HepG2 (cell line): ENCODE data around the gene DMRTC1B. TPM values are rescaled to one million over a fixed set of nuclear protein-coding genes. Genes with fewer than 3 reads are reported as not detected.
"Not testable (repeated sequence)": the region's sequence is repeated elsewhere in the genome, so short reads cannot be mapped to it uniquely, and the experiment has no call there.

ENCODE experiments used
- ATAC-seq: fragments of 200-7000 bp; cut with Tn5 transposase; 3 replicates; pipeline ENCODE4 v1.9.1; 2020; ENCODE audit warnings: mild to moderate bottlenecking, moderate library complexity
- BruUV-seq: library from RNA; stranded (reverse); fragments of 400-500 nt; replicated peaks from 2 replicates; lab custom pipeline; 2021; lab: Mats Ljungman, UMichigan
- CTCF ChIA-PET: fragments of 300-600 bp; formaldehyde crosslinking; extraction: SDS; loops from one replicate; lab custom pipeline; 2021; ENCODE audit warnings: low total read pairs, inconsistent platforms, low intra/inter-chr PET ratio; lab: Yijun Ruan, JAX
- POLR2A ChIA-PET: fragments of 350-600 bp; sonication (Branson Sonifier 250); formaldehyde crosslinking; loops from one replicate; lab custom pipeline; 2020; ENCODE audit warnings: antibody characterized with exemption, inconsistent platforms; lab: Yijun Ruan, JAX
- DNase-seq: peaks from one replicate; pipeline ENCODE4 v3.0.0-alpha.2; 2015; ENCODE audit warnings: low spot score
- FAIRE-seq: peaks from 3 replicates; lab custom pipeline; 2011; peaks lifted over from hg19 to GRCh38; lab: Jason Lieb, UNC
- H2AFZ ChIP-seq: one replicate; pipeline ENCODE4 v1.6.1; 2011; ENCODE audit warnings: low read length, inconsistent platforms
- H3K27ac ChIP-seq: fragments of 300-600 bp; 3 replicates; pipeline ENCODE4 v1.8.0; 2011; ENCODE audit warnings: mixed run types, mild to moderate bottlenecking, mixed read lengths, low read length, inconsistent platforms; ENCODE audit not compliant: insufficient read depth; ENCODE audit errors: extremely low read length
- H3K27me3 ChIP-seq, 2 experiments: fragments of 200-600 bp in 1 of 2; 2 replicates in 1 of 2; 3 replicates in 1 of 2; pipeline versions ENCODE4 v1.6.0 to v1.8.0; 2011; ENCODE audit warnings: low read length in 2 of 2, mild to moderate bottlenecking in 2 of 2, moderate library complexity in 2 of 2, inconsistent platforms in 1 of 2; ENCODE audit not compliant: insufficient read depth in 2 of 2, control insufficient read depth in 1 of 2
- H3K36me3 ChIP-seq, 2 experiments: fragments of 200-600 bp in 1 of 2; replicated peaks in 1 of 2; 2 replicates in 1 of 2; 3 replicates in 1 of 2; pipeline versions ENCODE4 v1.5.1 to v1.8.0; 2011; ENCODE audit warnings: low read length in 2 of 2, inconsistent platforms in 1 of 2; ENCODE audit not compliant: insufficient read depth in 2 of 2, control insufficient read depth in 1 of 2
- H3K4me1 ChIP-seq: 2 replicates; pipeline ENCODE4 v1.5.1; 2012; ENCODE audit warnings: low read length, inconsistent platforms; ENCODE audit not compliant: insufficient read depth
- H3K4me2 ChIP-seq: 2 replicates; pipeline ENCODE4 v1.6.0; 2011; ENCODE audit warnings: low read depth, low read length, inconsistent platforms
- H3K4me3 ChIP-seq, 3 experiments: fragments of 200-600 bp in 1 of 3; sonication (generic), shearing (Covaris generic) in 1 of 3; replicated peaks in 1 of 3; 2 replicates each; pipeline ENCODE4 v1.5.1; 2011 to 2016; ENCODE audit warnings: low read length in 3 of 3, inconsistent platforms in 2 of 3, low read depth in 2 of 3, mild to moderate bottlenecking in 2 of 3, control low read depth in 1 of 3, mixed read lengths in 1 of 3; ENCODE audit not compliant: insufficient read depth in 1 of 3
- H3K79me2 ChIP-seq: one replicate; pipeline ENCODE4 v1.6.1; 2011; ENCODE audit warnings: low read length, inconsistent platforms; ENCODE audit not compliant: insufficient read depth
- H3K9ac ChIP-seq: 2 replicates; pipeline ENCODE4 v1.6.0; 2011; ENCODE audit warnings: mild to moderate bottlenecking, low read depth, low read length, inconsistent platforms; ENCODE audit not compliant: insufficient read depth
- H3K9me3 ChIP-seq: 2 replicates; pipeline ENCODE4 v1.5.1; 2012; ENCODE audit warnings: mild to moderate bottlenecking, low read length
- H4K20me1 ChIP-seq: 2 replicates; pipeline ENCODE4 v1.6.0; 2011; ENCODE audit warnings: inconsistent platforms, mild to moderate bottlenecking, low read length, moderate library complexity; ENCODE audit not compliant: insufficient read depth
- AKAP8 ChIP-seq: sonication (generic); formaldehyde crosslinking; IDR thresholded peaks from 2 replicates; pipeline ENCODE4 v1.5.1; 2020; ENCODE audit warnings: mild to moderate bottlenecking, missing genetic modification reagents
- CHD4 ChIP-seq: fragments of 200-600 bp; sonication (generic); IDR thresholded peaks from 2 replicates; pipeline ENCODE4 v1.7.0; 2017; ENCODE audit warnings: mild to moderate bottlenecking, low read length, borderline replicate concordance
- ETV5 ChIP-seq: IDR thresholded peaks from 2 replicates; pipeline ENCODE4 v1.6.1; 2018; ENCODE audit warnings: missing biosample characterization, missing genetic modification reagents, inconsistent platforms, borderline replicate concordance
- FUBP1 ChIP-seq: sonication (generic); formaldehyde crosslinking; IDR thresholded peaks from 2 replicates; pipeline ENCODE4 v1.5.1; 2020; ENCODE audit warnings: missing genetic modification reagents, mild to moderate bottlenecking, borderline replicate concordance
- MLLT10 ChIP-seq: sonication (generic); formaldehyde crosslinking; IDR thresholded peaks from 2 replicates; pipeline ENCODE4 v1.4.0; 2020; ENCODE audit warnings: missing genetic modification reagents
- NR1H2 ChIP-seq: sonication (generic); formaldehyde crosslinking; IDR thresholded peaks from 2 replicates; pipeline ENCODE4 v1.8.1; 2022; ENCODE audit warnings: low read depth, missing genetic modification reagents, borderline replicate concordance
- RELA ChIP-seq: sonication (generic); formaldehyde crosslinking; IDR thresholded peaks from 2 replicates; pipeline ENCODE4 v1.4.0; 2020; ENCODE audit warnings: missing genetic modification reagents
- RXRA ChIP-seq: sonication (generic); formaldehyde crosslinking; IDR thresholded peaks from 2 replicates; pipeline ENCODE4 v1.5.1; 2020; ENCODE audit warnings: missing genetic modification reagents
- SCMH1 ChIP-seq: sonication (generic); formaldehyde crosslinking; IDR thresholded peaks from 2 replicates; pipeline ENCODE4 v1.9.0; 2021; ENCODE audit warnings: missing genetic modification reagents, mild to moderate bottlenecking, borderline replicate concordance
- SMYD3 ChIP-seq: sonication (generic); formaldehyde crosslinking; IDR thresholded peaks from 2 replicates; pipeline ENCODE4 v1.8.1; 2023; ENCODE audit warnings: mild to moderate bottlenecking, missing genetic modification reagents
- SOX6 ChIP-seq, 2 experiments: fragments of 450-650 bp in 1 of 2; sonication (generic) in 1 of 2; formaldehyde crosslinking in 1 of 2; IDR thresholded peaks; 2 replicates each; pipeline versions ENCODE4 v1.4.0 to v1.6.1; 2017 to 2020; ENCODE audit warnings: antibody characterized with exemption in 1 of 2, mild to moderate bottlenecking in 1 of 2, missing genetic modification reagents in 1 of 2
- TBX2 ChIP-seq: sonication (generic); formaldehyde crosslinking; IDR thresholded peaks from 2 replicates; pipeline ENCODE4 v1.5.0; 2020; ENCODE audit warnings: missing genetic modification reagents, mild to moderate bottlenecking, borderline replicate concordance
- ZNF264 ChIP-seq: sonication (generic); formaldehyde crosslinking; IDR thresholded peaks from 2 replicates; pipeline ENCODE4 v1.4.0; 2020; ENCODE audit warnings: missing genetic modification reagents
- ZNF337 ChIP-seq: sonication (generic); formaldehyde crosslinking; IDR thresholded peaks from 2 replicates; pipeline ENCODE4 v1.5.1; 2020; ENCODE audit warnings: missing genetic modification reagents, low read depth, mild to moderate bottlenecking, borderline replicate concordance
- ZNF562 ChIP-seq: sonication (generic); formaldehyde crosslinking; IDR thresholded peaks from 2 replicates; pipeline ENCODE4 v1.8.0; 2022; ENCODE audit warnings: missing genetic modification reagents, borderline replicate concordance
- ZNF839 ChIP-seq: sonication (generic); formaldehyde crosslinking; IDR thresholded peaks from 2 replicates; pipeline ENCODE4 v1.4.0; 2020; ENCODE audit warnings: missing genetic modification reagents, mild to moderate bottlenecking, borderline replicate concordance
- WGBS: methylation state at CpG from one replicate; pipeline ENCODE4 v1.1.6; 2017; ENCODE audit warnings: low lambda C conversion rate; 5-methylcytosine and 5-hydroxymethylcytosine counted together
- in situ Hi-C: cut with HindIII; loops from 2 replicates; pipeline ENCODE4 v1.10.0; 2017; ENCODE audit warnings: low pct_unique_long_range_greater_than_20kb; ENCODE audit not compliant: extremely low pct_ligation_motif_present
- intact Hi-C: fragments of 100-400 bp; cut with micrococcal nuclease; formaldehyde crosslinking; loops from one replicate; pipeline ENCODE4 v1.10.0; 2022; ENCODE audit not compliant: unreplicated experiment
- polyA plus RNA-seq, 8 experiments: library from polyadenylated mRNA; depleted of rRNA in 3 of 8; stranded (reverse) in 7 of 8; unstranded in 1 of 8; fragments of >200 nt; fragmentation: Illumina TruSeq in 4 of 8; extraction: Trizol in 4 of 8; gene quantifications; 2 replicates each; pipeline versions ENCODE4 v1.2.1 to v1.2.3, GENCODE V29; 2011 to 2016; ENCODE audit warnings: low read depth in 4 of 8, missing spikeins in 1 of 8, mixed read lengths in 1 of 8; ENCODE audit not compliant: insufficient read depth in 1 of 8
- total RNA-seq, 5 experiments: library from RNA; depleted of rRNA; stranded (reverse); fragments of >200 nt; fragmentation: Illumina TruSeq; extraction: Trizol; gene quantifications; 2 replicates each; pipeline ENCODE4 v1.2.3, GENCODE V29; 2016; ENCODE audit warnings: low read depth in 1 of 5

DMRTC1B gene
- total and polyA plus RNA-seq, 2 of the 13 experiments (the other 11 are each of a cell fraction or from before 2014, with no cell fraction given) = not detected

- H3K4me2 ChIP-seq, H3K4me1 ChIP-seq, CTCF ChIA-PET, H3K4me3 ChIP-seq, in situ Hi-C loops, H3K9ac ChIP-seq, DNase-seq, intact Hi-C loops, H3K27me3 ChIP-seq, H2AFZ ChIP-seq, H3K27ac ChIP-seq, H4K20me1 ChIP-seq, H3K9me3 ChIP-seq, FAIRE-seq, H3K36me3 ChIP-seq, BruUV-seq, POLR2A ChIA-PET, H3K79me2 ChIP-seq, ATAC-seq: not testable (repeated sequence)
- 0% methylated on average over 8 of the region's 8 CpGs for WGBS
Observed at GRCh38 chrX:72733636-72734035, 43.1 kb upstream of the DMRTC1B start.

GRCh38 chrX:72735561-72735960, 41.1 kb upstream of the DMRTC1B start:
- H3K4me1 ChIP-seq = no peaks in the 10 kb centered on the region
- H3K9ac ChIP-seq = no peak overlapping the region
- no peaks in the 10 kb centered on the region for H3K36me3 ChIP-seq
- intact Hi-C loops (no loop called here), in situ Hi-C loops (no loop called here)
- DNase-seq = no peak
- H3K27me3 ChIP-seq = no peaks in the 10 kb centered on the region
- no peak overlapping the region for H2AFZ ChIP-seq
- TF ChIP-seq MLLT10 (CRISPR knock-in tag) = no peak
- no peak for TF ChIP-seq SMYD3 (CRISPR knock-in tag)
- no peak for TF ChIP-seq RELA (CRISPR knock-in tag)
- no peak for TF ChIP-seq SOX6 (IDR thresholded peaks at IDR 0.05)
- TF ChIP-seq SOX6 (CRISPR knock-in tag; IDR thresholded peaks at IDR 0.05) = no peak
- no peak for TF ChIP-seq ZNF264
- no peak for TF ChIP-seq SCMH1 (CRISPR knock-in tag)
- TF ChIP-seq CHD4 = no peak
- TF ChIP-seq TBX2 = no peak
- no peak for TF ChIP-seq ZNF562 (CRISPR knock-in tag)
- TF ChIP-seq ZNF839 (CRISPR knock-in tag) = no peak
- TF ChIP-seq ZNF337 = no peak
- TF ChIP-seq ETV5 = no peak
- TF ChIP-seq RXRA (CRISPR knock-in tag) = no peak
- TF ChIP-seq NR1H2 = no peak
- TF ChIP-seq AKAP8 (CRISPR knock-in tag) = no peak
- TF ChIP-seq FUBP1 (CRISPR knock-in tag) = no peak
- ChIA-PET CTCF (no interaction called here), POLR2A (no interaction called here)
- no peaks in the 10 kb centered on the region for H4K20me1 ChIP-seq
- no peak for FAIRE-seq
- H3K4me3 ChIP-seq = no peak overlapping the region
- no peaks in the 10 kb centered on the region for H3K79me2 ChIP-seq
- WGBS = 0% methylated on average over 1 of the region's 1 CpG
- no peak for ATAC-seq
- BruUV-seq = no TSS peak
- H3K4me2 ChIP-seq = no peak overlapping the region
- no peak overlapping the region for H3K27ac ChIP-seq
- H3K9me3 ChIP-seq = no peaks in the 10 kb centered on the region
